ENCODE results near the gene WDR82. TPM values are rescaled to one million over a fixed set of nuclear protein-coding genes. Genes with fewer than 3 reads are reported as not detected.

WDR82 gene
- total RNA-seq, 1 experiment from 2014 or later, result 42.0 TPM

GRCh38 chr3:52249683-52250082 is 28.8 kb downstream of the WDR82 start:
- H3K36me3 ChIP-seq (ENCODE audit: insufficient read depth, low read length), result peaks cover 10% of the 10 kb centered on the region; the same call in 1 of the 2 replicates
- H3K4me3 ChIP-seq (ENCODE audit: low read length), result no peak overlapping the region
- H3K9ac ChIP-seq (ENCODE audit: low read length), result no peak overlapping the region
- no peak for DNase-seq
- no peak overlapping the region for H3K27ac ChIP-seq (ENCODE audit: low read length)
- H3K4me2 ChIP-seq (ENCODE audit: low read depth, low read length, poor library complexity, severe bottlenecking), result no peak overlapping the region
- H3K79me2 ChIP-seq (ENCODE audit: low read length), result no peaks in the 10 kb centered on the region
- H3K4me1 ChIP-seq (ENCODE audit: low read length), result peaks cover 46% of the 10 kb centered on the region
- H4K20me1 ChIP-seq (ENCODE audit: insufficient read depth, low read depth, low read length), result peaks cover 13% of the 10 kb centered on the region; the same call in 1 of the 2 replicates
- H3K9me2 ChIP-seq (replicated peaks; ENCODE audit: insufficient read depth, low read length), result no peaks in the 10 kb centered on the region
- H3K27me3 ChIP-seq (ENCODE audit: low read length), result no peaks in the 10 kb centered on the region
- H2AFZ ChIP-seq (ENCODE audit: low read length), result no peak overlapping the region
- no peaks in the 10 kb centered on the region for H3K9me3 ChIP-seq (ENCODE audit: low read length)

GRCh38 chr3:52248816-52249547 is 29.5 kb downstream of the WDR82 start:
- Histone ChIP-seq H3K4me3 (ENCODE audit: low read length) (no peak overlapping the region), H3K27ac (ENCODE audit: low read length) (no peak overlapping the region), H3K4me1 (ENCODE audit: low read length) (peaks cover 46% of the 10 kb centered on the region), H3K4me2 (ENCODE audit: low read depth, low read length, poor library complexity, severe bottlenecking) (no peak overlapping the region), H3K9ac (ENCODE audit: low read length) (no peak overlapping the region), H3K27me3 (ENCODE audit: low read length) (no peaks in the 10 kb centered on the region), H2AFZ (ENCODE audit: low read length) (no peak overlapping the region), H3K36me3 (ENCODE audit: insufficient read depth, low read length) (peaks cover 10% of the 10 kb centered on the region; the same call in 1 of the 2 replicates), H3K9me2 (replicated peaks; ENCODE audit: insufficient read depth, low read length) (no peaks in the 10 kb centered on the region), H4K20me1 (ENCODE audit: insufficient read depth, low read depth, low read length) (peaks cover 7% of the 10 kb centered on the region; the same call in 1 of the 2 replicates), H3K9me3 (ENCODE audit: low read length) (no peaks in the 10 kb centered on the region), H3K79me2 (ENCODE audit: low read length) (no peaks in the 10 kb centered on the region)
- DNase-seq, result no peak

- no peak overlapping the region for H3K9ac ChIP-seq (ENCODE audit: low read length)
- no peak overlapping the region for H3K27ac ChIP-seq (ENCODE audit: low read length)
- H3K9me2 ChIP-seq (replicated peaks; ENCODE audit: insufficient read depth, low read length), result no peaks in the 10 kb centered on the region
- H4K20me1 ChIP-seq (ENCODE audit: insufficient read depth, low read depth, low read length), result no peaks in the 10 kb centered on the region
- H3K9me3 ChIP-seq (ENCODE audit: low read length), result no peaks in the 10 kb centered on the region
- DNase-seq, result no peak
- H3K79me2 ChIP-seq (ENCODE audit: low read length), result no peaks in the 10 kb centered on the region
- H3K27me3 ChIP-seq (ENCODE audit: low read length), result no peaks in the 10 kb centered on the region
- H2AFZ ChIP-seq (ENCODE audit: low read length), result no peak overlapping the region
- no peak overlapping the region for H3K4me3 ChIP-seq (ENCODE audit: low read length)
- no peak overlapping the region for H3K4me2 ChIP-seq (ENCODE audit: low read depth, low read length, poor library complexity, severe bottlenecking)
- H3K4me1 ChIP-seq (ENCODE audit: low read length), result peaks cover 44% of the 10 kb centered on the region
- peaks cover 10% of the 10 kb centered on the region; the same call in 1 of the 2 replicates for H3K36me3 ChIP-seq (ENCODE audit: insufficient read depth, low read length)
These were observed 30.3 kb downstream of the WDR82 start for GRCh38 chr3:52248165-52248541.

GRCh38 chr3:52247409-52248164 is 30.9 kb downstream of the WDR82 start:
- no peaks in the 10 kb centered on the region for H3K79me2 ChIP-seq (ENCODE audit: low read length)
- no peak overlapping the region for H3K4me3 ChIP-seq (ENCODE audit: low read length)
- no peak overlapping the region for H2AFZ ChIP-seq (ENCODE audit: low read length)
- no peak overlapping the region for H3K9ac ChIP-seq (ENCODE audit: low read length)
- peaks cover 39% of the 10 kb centered on the region for H3K4me1 ChIP-seq (ENCODE audit: low read length)
- no peak for DNase-seq
- H3K9me2 ChIP-seq (replicated peaks; ENCODE audit: insufficient read depth, low read length), result no peaks in the 10 kb centered on the region
- no peaks in the 10 kb centered on the region for H3K27me3 ChIP-seq (ENCODE audit: low read length)
- H3K4me2 ChIP-seq (ENCODE audit: low read depth, low read length, poor library complexity, severe bottlenecking), result peak overlapping the region; percentile 79
- peaks cover 9% of the 10 kb centered on the region; the same call in 1 of the 2 replicates for H3K36me3 ChIP-seq (ENCODE audit: insufficient read depth, low read length)
- H3K9me3 ChIP-seq (ENCODE audit: low read length), result no peaks in the 10 kb centered on the region
- H4K20me1 ChIP-seq (ENCODE audit: insufficient read depth, low read depth, low read length), result no peaks in the 10 kb centered on the region
- H3K27ac ChIP-seq (ENCODE audit: low read length), result no peak overlapping the region

GRCh38 chr3:52246728-52247408 is 31.6 kb downstream of the WDR82 start:
- no peak overlapping the region for H2AFZ ChIP-seq (ENCODE audit: low read length)
- H3K9me2 ChIP-seq (replicated peaks; ENCODE audit: insufficient read depth, low read length), result no peaks in the 10 kb centered on the region
- H3K27ac ChIP-seq (ENCODE audit: low read length), result peak overlapping the region; percentile 7; the same call in 1 of the 2 replicates
- H3K36me3 ChIP-seq (ENCODE audit: insufficient read depth, low read length), result peaks cover 5% of the 10 kb centered on the region; the same call in 1 of the 2 replicates
- H3K9ac ChIP-seq (ENCODE audit: low read length), result peak overlapping the region; percentile 76
- H4K20me1 ChIP-seq (ENCODE audit: insufficient read depth, low read depth, low read length), result no peaks in the 10 kb centered on the region
- peak; percentile 60 for DNase-seq
- H3K27me3 ChIP-seq (ENCODE audit: low read length), result no peaks in the 10 kb centered on the region
- no peaks in the 10 kb centered on the region for H3K9me3 ChIP-seq (ENCODE audit: low read length)
- H3K4me1 ChIP-seq (ENCODE audit: low read length), result peaks cover 39% of the 10 kb centered on the region
- peak overlapping the region; percentile 69 for H3K4me3 ChIP-seq (ENCODE audit: low read length)
- peak overlapping the region; percentile 79 for H3K4me2 ChIP-seq (ENCODE audit: low read depth, low read length, poor library complexity, severe bottlenecking)
- H3K79me2 ChIP-seq (ENCODE audit: low read length), result no peaks in the 10 kb centered on the region

- Histone ChIP-seq H3K27ac (ENCODE audit: low read length) (peak overlapping the region; percentile 7; the same call in 1 of the 2 replicates), H3K4me3 (ENCODE audit: low read length) (peak overlapping the region; percentile 69), H3K79me2 (ENCODE audit: low read length) (no peaks in the 10 kb centered on the region), H3K4me1 (ENCODE audit: low read length) (peaks cover 39% of the 10 kb centered on the region), H3K9me2 (replicated peaks; ENCODE audit: insufficient read depth, low read length) (no peaks in the 10 kb centered on the region), H4K20me1 (ENCODE audit: insufficient read depth, low read depth, low read length) (no peaks in the 10 kb centered on the region), H3K36me3 (ENCODE audit: insufficient read depth, low read length) (no peaks in the 10 kb centered on the region; the same call in 1 of the 2 replicates), H3K27me3 (ENCODE audit: low read length) (no peaks in the 10 kb centered on the region), H2AFZ (ENCODE audit: low read length) (no peak overlapping the region), H3K9me3 (ENCODE audit: low read length) (no peaks in the 10 kb centered on the region), H3K9ac (ENCODE audit: low read length) (peak overlapping the region; percentile 76), H3K4me2 (ENCODE audit: low read depth, low read length, poor library complexity, severe bottlenecking) (peak overlapping the region; percentile 79)
- peak; percentile 58 for DNase-seq
These were observed 32.2 kb downstream of the WDR82 start for GRCh38 chr3:52246264-52246620.

- Histone ChIP-seq H2AFZ (ENCODE audit: low read length) (no peak within 1 kb of the TSS), H3K36me3 (ENCODE audit: insufficient read depth, low read length) (no peaks in the 10 kb centered on the region), H3K4me1 (ENCODE audit: low read length) (peaks cover 43% of the 10 kb centered on the region), H3K4me2 (ENCODE audit: low read depth, low read length, poor library complexity, severe bottlenecking) (peak within 1 kb of the TSS; percentile 79), H3K4me3 (ENCODE audit: low read length) (peak within 1 kb of the TSS; percentile 69), H3K9ac (ENCODE audit: low read length) (peak within 1 kb of the TSS; percentile 76), H4K20me1 (ENCODE audit: insufficient read depth, low read depth, low read length) (no peaks in the 10 kb centered on the region), H3K79me2 (ENCODE audit: low read length) (no peaks in the 10 kb centered on the region), H3K27me3 (ENCODE audit: low read length) (no peaks in the 10 kb centered on the region), H3K9me2 (replicated peaks; ENCODE audit: insufficient read depth, low read length) (no peaks in the 10 kb centered on the region), H3K9me3 (ENCODE audit: low read length) (no peaks in the 10 kb centered on the region), H3K27ac (ENCODE audit: low read length) (peak within 1 kb of the TSS; percentile 7; the same call in 1 of the 2 replicates)
- DNase-seq, result peak; percentile 68
These were observed 32.9 kb downstream of the WDR82 start, which contains the start of gene PPM1M for GRCh38 chr3:52245322-52246263. PPM1M (plus strand) TSS chr3:52245759; CDS start chr3:52245825, 66 bp downstream.
